Activated gamma-delta T cell (primary cell): ENCODE measurements around the gene BAMBI.

Experiments
- DNase-seq: peaks from one replicate; lab custom pipeline; 2025; lab: John Stamatoyannopoulos, UW

Gene BAMBI

GRCh38 chr10:28704464-28705161 is 27.3 kb downstream of the BAMBI start:
- no peak for DNase-seq

- DNase-seq = no peak
Measured at GRCh38 chr10:28705472-28705871, 28.2 kb downstream of the BAMBI start.

- DNase-seq = no peak
Measured at GRCh38 chr10:28709001-28709710, 31.8 kb downstream of the BAMBI start.

- no peak for DNase-seq
Measured at GRCh38 chr10:28710202-28710886, 33.0 kb downstream of the BAMBI start.

- DNase-seq = no peak
Measured at GRCh38 chr10:28711041-28711440, 33.7 kb downstream of the BAMBI start.

GRCh38 chr10:28711776-28712175 is 34.5 kb downstream of the BAMBI start:
- DNase-seq = no peak

- DNase-seq = no peak
Measured at GRCh38 chr10:28713626-28714352, 36.5 kb downstream of the BAMBI start.

- DNase-seq = no peak
Measured at GRCh38 chr10:28714401-28715053, 37.2 kb downstream of the BAMBI start.

GRCh38 chr10:28715246-28715645 is 37.9 kb downstream of the BAMBI start:
- DNase-seq = no peak

GRCh38 chr10:28715757-28716156 is 38.4 kb downstream of the BAMBI start:
- no peak for DNase-seq

GRCh38 chr10:28716748-28717147 is 39.4 kb downstream of the BAMBI start:
- no peak for DNase-seq

- no peak for DNase-seq
Measured at GRCh38 chr10:28717656-28718201, 40.4 kb downstream of the BAMBI start.

- DNase-seq = no peak
Measured at GRCh38 chr10:28719789-28720436, 42.6 kb downstream of the BAMBI start.

- DNase-seq = no peak
Measured at GRCh38 chr10:28721318-28721951, 44.1 kb downstream of the BAMBI start.

- DNase-seq = no peak
Measured at GRCh38 chr10:28722065-28722803, 44.9 kb downstream of the BAMBI start.

GRCh38 chr10:28728366-28728765 is 51.0 kb downstream of the BAMBI start:
- DNase-seq = no peak

- no peak for DNase-seq
Measured at GRCh38 chr10:28730031-28730778, 52.9 kb downstream of the BAMBI start.

- no peak for DNase-seq
Measured at GRCh38 chr10:28732091-28732490, 54.8 kb downstream of the BAMBI start.
